Small intestine (tissue), 7 donors: Measurements from ENCODE around the gene PTPRB. TPM values are rescaled to one million over a fixed set of nuclear protein-coding genes. Genes with fewer than 3 reads are reported as not detected.

Source experiments
- DNase-seq, 2 donors: peaks; one replicate each; pipeline versions ENCODE4 v3.0.0 to v3.0.0-alpha.2; 2013
- FAIRE-seq: peaks from 2 replicates; lab custom pipeline; 2012; peaks lifted over from hg19 to GRCh38; lab: Jason Lieb, UNC
- H3K27ac ChIP-seq, 3 donors: one replicate each; pipeline ENCODE4 v1.5.1; 2013; ENCODE audit warnings: low read length in 2 of 3, mild to moderate bottlenecking in 2 of 3, control low read depth in 1 of 3, inconsistent platforms in 1 of 3, low read depth in 1 of 3, moderate library complexity in 1 of 3
- H3K27me3 ChIP-seq, 3 donors: one replicate each; pipeline ENCODE4 v1.6.1; 2013; ENCODE audit warnings: low read length in 3 of 3, inconsistent platforms in 1 of 3; ENCODE audit not compliant: control insufficient read depth in 3 of 3, insufficient read depth in 3 of 3
- H3K36me3 ChIP-seq, 3 donors: one replicate each; pipeline ENCODE4 v1.6.1; 2013; ENCODE audit warnings: low read length in 3 of 3, inconsistent platforms in 1 of 3, low read depth in 1 of 3, mild to moderate bottlenecking in 1 of 3, moderate library complexity in 1 of 3; ENCODE audit not compliant: control insufficient read depth in 3 of 3, insufficient read depth in 2 of 3
- H3K4me1 ChIP-seq, 3 donors: one replicate each; pipeline ENCODE4 v1.6.1; 2013; ENCODE audit warnings: low read length in 2 of 3, inconsistent platforms in 1 of 3, low read depth in 1 of 3, mild to moderate bottlenecking in 1 of 3, moderate library complexity in 1 of 3; ENCODE audit not compliant: control insufficient read depth in 3 of 3, insufficient read depth in 2 of 3
- H3K4me3 ChIP-seq, 3 donors: one replicate each; pipeline ENCODE4 v1.5.1; 2013; ENCODE audit warnings: low read length in 3 of 3, control low read depth in 1 of 3, inconsistent platforms in 1 of 3, low read depth in 1 of 3, mild to moderate bottlenecking in 1 of 3, moderate library complexity in 1 of 3
- H3K9me3 ChIP-seq, 2 donors: one replicate each; pipeline ENCODE4 v1.6.1; 2013; ENCODE audit warnings: low read depth in 1 of 2, low read length in 1 of 2; ENCODE audit not compliant: control insufficient read depth in 2 of 2, insufficient read depth in 1 of 2
- WGBS, 3 donors: extraction: QIAGEN DNeasy Blood & Tissue Kit; methylation state at CpG; one replicate each; pipeline ENCODE4 v1.1.7; 2013; 5-methylcytosine and 5-hydroxymethylcytosine counted together
- polyA plus RNA-seq, 4 donors: library from polyadenylated mRNA; stranded (reverse) in 3 of 4; unstranded in 1 of 4; fragments of 200-250 nt in 3 of 4; fragments of 120-200 nt in 1 of 4; gene quantifications; one replicate each; pipeline versions ENCODE4 v1.2.1 to v1.2.3, GENCODE V29; 2013
- donor health status: healthy with polysubstance abuse.
- donor health status: control.
- donor health status: control.
- donor health status: Bipolar disorder and iron deficiency.
- donor health status: healthy.

Gene PTPRB
- polyA plus RNA-seq, 4 donors: 1.8 to 24.4 (median 3.3) TPM

DNA sequence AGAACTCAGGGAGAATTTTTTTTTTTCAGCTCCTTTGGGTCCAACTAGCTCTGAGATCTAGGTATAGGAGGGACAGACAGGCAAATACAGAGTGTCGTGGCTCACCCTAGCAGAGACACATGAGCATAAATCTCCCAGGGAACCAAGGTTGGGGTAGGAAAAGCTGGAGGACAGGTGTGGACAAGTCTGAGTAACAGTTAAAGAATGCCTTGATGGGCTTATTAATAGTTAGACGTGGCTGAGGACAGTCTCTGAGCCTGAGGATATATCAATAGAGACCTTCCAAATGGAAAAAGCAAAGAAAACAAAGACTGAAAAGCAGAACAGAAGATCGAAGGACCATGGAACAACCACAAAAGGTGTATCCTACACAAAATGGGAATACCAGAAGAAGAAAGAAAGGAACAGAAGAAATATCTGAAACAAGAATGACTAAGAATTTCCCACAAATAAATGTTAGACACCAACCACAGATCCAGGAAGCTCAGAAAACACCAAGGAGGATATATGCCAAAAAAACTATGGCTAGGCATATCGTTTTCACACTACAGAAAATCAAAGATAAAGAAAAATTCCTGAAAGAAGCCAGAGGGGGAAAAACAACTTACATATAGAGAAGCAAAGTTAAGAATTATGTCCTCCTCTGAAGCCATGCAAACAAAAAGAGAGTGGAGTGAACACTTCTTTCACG is 80.9 kb downstream of the PTPRB start:
- peaks cover 0 to 2% (median 0%) of the 10 kb centered on the region in 3 donors for H3K36me3 ChIP-seq
- peaks cover 0 to 2% (median 0%) of the 10 kb centered on the region in 3 donors for H3K4me1 ChIP-seq
- FAIRE-seq: no peak
- H3K4me3 ChIP-seq: no peak overlapping the region
- H3K27me3 ChIP-seq: no peaks in the 10 kb centered on the region
- DNase-seq: no peak
- 80 to 85% (median 81%) methylated on average over 5 of the region's 5 CpGs for WGBS, 3 donors
- H3K9me3 ChIP-seq: no peaks in the 10 kb centered on the region
- H3K27ac ChIP-seq: no peak overlapping the region

DNA sequence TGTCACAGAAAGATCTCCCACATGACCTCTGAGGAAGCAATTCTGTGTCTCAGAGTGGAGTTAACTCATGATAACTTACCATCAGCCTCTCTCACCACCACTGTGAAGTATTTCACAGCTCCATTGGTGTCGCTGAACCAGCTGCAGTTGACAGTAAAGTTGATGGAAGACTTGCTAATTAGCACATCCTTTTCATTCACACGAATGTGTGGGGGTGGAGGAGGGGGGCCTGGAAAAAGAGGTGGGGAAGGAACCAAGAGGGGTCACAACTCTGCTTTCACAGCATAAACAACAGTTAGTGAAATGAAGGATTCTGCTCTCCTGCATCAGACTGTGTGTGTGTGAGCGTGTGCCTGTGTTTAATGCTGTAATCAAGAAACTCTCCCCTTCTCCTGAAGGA is 82.1 kb downstream of the PTPRB start:
- Histone ChIP-seq H3K9me3 (no peaks in the 10 kb centered on the region), H3K27ac (no peak overlapping the region), H3K4me1 (no peaks in the 10 kb centered on the region), H3K27me3 (no peaks in the 10 kb centered on the region), H3K36me3 (peaks cover 0 to 2% (median 0%) of the 10 kb centered on the region in 3 donors), H3K4me3 (no peak overlapping the region)
- FAIRE-seq (no peak), DNase-seq (no peak)
- 62 to 77% (median 65%) methylated on average over 3 of the region's 3 CpGs for WGBS, 3 donors

DNA sequence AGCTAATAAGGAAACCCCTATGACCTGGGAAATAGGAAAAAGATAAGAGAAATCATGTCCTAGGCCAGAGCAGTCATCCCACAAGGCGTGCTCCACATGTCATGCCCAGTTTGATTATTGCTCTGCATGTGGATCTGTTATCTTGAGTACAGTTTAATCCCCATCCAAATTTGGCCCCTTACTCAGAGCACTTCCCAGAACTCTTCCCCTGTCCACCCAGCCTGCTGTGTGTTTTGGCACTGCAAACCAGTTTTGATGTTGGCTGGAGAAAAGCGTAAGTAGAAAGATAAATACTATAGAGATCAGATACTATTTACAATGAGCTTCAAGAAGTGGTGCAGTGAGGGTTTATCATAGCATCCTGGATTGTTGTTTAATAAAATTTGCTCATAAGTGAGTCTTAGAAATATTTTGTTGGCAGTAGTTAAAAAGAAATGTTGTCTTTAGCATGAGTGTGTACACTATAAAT is 83.8 kb downstream of the PTPRB start:
- no peak overlapping the region for H3K4me3 ChIP-seq
- DNase-seq (no peak), FAIRE-seq (no peak)
- no peaks in the 10 kb centered on the region for H3K27me3 ChIP-seq
- 71 to 80% (median 76%) methylated on average over 2 of the region's 2 CpGs for WGBS, 3 donors
- no peaks in the 10 kb centered on the region for H3K4me1 ChIP-seq
- no peak overlapping the region for H3K27ac ChIP-seq
- H3K9me3 ChIP-seq: no peaks in the 10 kb centered on the region
- H3K36me3 ChIP-seq: peaks cover 0 to 2% (median 0%) of the 10 kb centered on the region in 3 donors

DNA sequence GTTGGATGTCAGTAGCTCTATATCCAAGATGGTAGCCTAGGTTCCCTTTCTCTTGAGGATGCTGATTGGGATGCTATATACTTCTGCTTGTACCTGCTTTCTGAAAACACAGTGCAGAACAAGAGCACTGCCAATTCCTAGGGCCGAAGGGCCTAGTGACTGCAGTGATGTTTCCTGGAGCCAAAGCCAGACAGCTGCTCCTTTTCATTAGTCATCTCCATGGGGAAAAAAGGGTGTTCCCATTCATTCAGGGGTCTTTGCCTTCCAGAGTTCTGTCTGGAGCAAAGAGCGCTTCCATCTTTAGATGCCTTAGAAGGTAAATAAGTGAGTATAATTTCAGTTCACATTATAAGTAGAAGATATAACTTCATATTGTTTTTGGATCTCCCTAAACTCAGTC is 85.5 kb downstream of the PTPRB start:
- FAIRE-seq: no peak
- Histone ChIP-seq H3K4me3 (no peak overlapping the region), H3K36me3 (peaks cover 0 to 2% (median 0%) of the 10 kb centered on the region in 3 donors), H3K4me1 (no peaks in the 10 kb centered on the region), H3K27ac (no peak overlapping the region), H3K9me3 (no peaks in the 10 kb centered on the region), H3K27me3 (no peaks in the 10 kb centered on the region)
- WGBS, 3 donors: 85 to 97% (median 91%) methylated on average over 2 of the region's 2 CpGs
- DNase-seq: no peak

GRCh38 chr12:70550180-70550577 is 87.0 kb downstream of the PTPRB start:
- no peaks in the 10 kb centered on the region for H3K4me1 ChIP-seq
- WGBS, 3 donors: 75 to 80% (median 76%) methylated on average over 6 of the region's 6 CpGs
- no peaks in the 10 kb centered on the region for H3K9me3 ChIP-seq
- no peak overlapping the region for H3K4me3 ChIP-seq
- H3K36me3 ChIP-seq: peaks cover 0 to 2% (median 0%) of the 10 kb centered on the region in 3 donors
- H3K27ac ChIP-seq: no peak overlapping the region
- DNase-seq (no peak), FAIRE-seq (no peak)
- H3K27me3 ChIP-seq: no peaks in the 10 kb centered on the region

GRCh38 chr12:70549340-70550179 is 87.7 kb downstream of the PTPRB start:
- WGBS, 3 donors: 80 to 89% (median 81%) methylated on average over 10 of the region's 10 CpGs
- FAIRE-seq: no peak
- H3K4me3 ChIP-seq: no peak overlapping the region

GRCh38 chr12:70543444-70543843 is 93.8 kb downstream of the PTPRB start:
- 60 to 73% (median 72%) methylated on average over 6 of the region's 6 CpGs for WGBS, 3 donors
- Histone ChIP-seq H3K27me3 (no peaks in the 10 kb centered on the region), H3K36me3 (no peaks in the 10 kb centered on the region), H3K4me3 (no peak overlapping the region), H3K27ac (no peak overlapping the region), H3K4me1 (peaks cover 0 to 4% (median 4%) of the 10 kb centered on the region in 3 donors), H3K9me3 (no peaks in the 10 kb centered on the region)
- FAIRE-seq (no peak), DNase-seq (no peak)

More at GRCh38 chr12:70549340-70550179, 87.7 kb downstream of the PTPRB start:
- no peak overlapping the region for H3K27ac ChIP-seq
- no peaks in the 10 kb centered on the region for H3K9me3 ChIP-seq
- H3K4me1 ChIP-seq: no peaks in the 10 kb centered on the region
- DNase-seq: no peak
- no peaks in the 10 kb centered on the region for H3K36me3 ChIP-seq
- H3K27me3 ChIP-seq: no peaks in the 10 kb centered on the region

GRCh38 chr12:70540996-70541395 is 96.2 kb downstream of the PTPRB start:
- H3K27ac ChIP-seq: no peak overlapping the region
- WGBS, 3 donors: 10 to 40% (median 29%) methylated on average over 1 of the region's 1 CpG
- H3K27me3 ChIP-seq: no peaks in the 10 kb centered on the region
- no peaks in the 10 kb centered on the region for H3K36me3 ChIP-seq
- H3K9me3 ChIP-seq: no peaks in the 10 kb centered on the region
- DNase-seq (peak; percentile 47 to 79), FAIRE-seq (no peak)
- peaks cover 0 to 4% (median 4%) of the 10 kb centered on the region in 3 donors for H3K4me1 ChIP-seq
- H3K4me3 ChIP-seq: no peak overlapping the region
